Measurements from ENCODE around the gene NPAS2.

DNA sequence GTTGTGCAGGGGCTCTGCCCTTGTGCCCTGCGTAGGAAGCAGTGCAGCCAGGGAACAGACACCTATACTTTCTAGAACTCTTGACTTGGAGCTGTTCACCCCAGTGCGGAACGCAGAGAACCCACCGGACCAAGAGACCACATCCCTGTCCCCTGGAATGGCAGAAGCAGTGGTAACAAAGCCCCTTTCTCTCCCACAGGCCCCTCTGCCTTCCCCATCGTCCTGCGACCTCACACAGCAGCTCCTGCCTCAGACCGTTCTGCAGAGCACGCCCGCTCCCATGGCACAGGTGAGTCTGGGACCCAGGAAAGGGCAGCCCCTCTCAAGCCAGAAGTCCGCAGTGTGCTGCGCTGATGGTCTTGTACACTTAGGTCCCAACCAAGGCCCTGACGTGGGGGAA is 157.6 kb downstream of the NPAS2 start:
- TF ChIP-seq, protein P1, sequence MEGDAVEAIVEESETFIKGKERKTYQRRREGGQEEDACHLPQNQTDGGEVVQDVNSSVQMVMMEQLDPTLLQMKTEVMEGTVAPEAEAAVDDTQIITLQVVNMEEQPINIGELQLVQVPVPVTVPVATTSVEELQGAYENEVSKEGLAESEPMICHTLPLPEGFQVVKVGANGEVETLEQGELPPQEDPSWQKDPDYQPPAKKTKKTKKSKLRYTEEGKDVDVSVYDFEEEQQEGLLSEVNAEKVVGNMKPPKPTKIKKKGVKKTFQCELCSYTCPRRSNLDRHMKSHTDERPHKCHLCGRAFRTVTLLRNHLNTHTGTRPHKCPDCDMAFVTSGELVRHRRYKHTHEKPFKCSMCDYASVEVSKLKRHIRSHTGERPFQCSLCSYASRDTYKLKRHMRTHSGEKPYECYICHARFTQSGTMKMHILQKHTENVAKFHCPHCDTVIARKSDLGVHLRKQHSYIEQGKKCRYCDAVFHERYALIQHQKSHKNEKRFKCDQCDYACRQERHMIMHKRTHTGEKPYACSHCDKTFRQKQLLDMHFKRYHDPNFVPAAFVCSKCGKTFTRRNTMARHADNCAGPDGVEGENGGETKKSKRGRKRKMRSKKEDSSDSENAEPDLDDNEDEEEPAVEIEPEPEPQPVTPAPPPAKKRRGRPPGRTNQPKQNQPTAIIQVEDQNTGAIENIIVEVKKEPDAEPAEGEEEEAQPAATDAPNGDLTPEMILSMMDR (conservative IDR thresholded peaks at IDR 0.05) = no peak
- TF ChIP-seq ZFX (IDR thresholded peaks at IDR 0.05) = no peak

Measured in C4-2B (cell line).